ENCODE measurements around the gene GPRASP2.

DNA sequence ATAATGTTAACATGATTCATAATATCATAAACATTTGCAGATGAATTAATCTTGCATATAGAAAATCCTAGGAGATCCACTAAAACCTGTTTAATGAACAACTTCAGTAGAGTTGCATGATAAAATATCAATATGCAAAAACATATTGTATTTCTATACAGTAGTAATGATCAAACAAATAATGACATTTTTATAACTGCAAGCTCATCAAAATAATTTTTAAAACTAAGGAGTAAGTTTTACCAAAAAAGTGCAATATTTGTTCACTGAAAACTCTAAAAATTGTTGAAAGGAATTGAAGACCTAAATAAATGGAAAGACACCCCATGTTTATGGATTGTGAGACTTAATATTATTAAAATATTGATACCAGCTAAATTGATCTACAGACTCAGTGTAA is 15.9 kb upstream of the GPRASP2 start:
- TF ChIP-seq POLR2A (IDR thresholded peaks at IDR 0.05) = no peak
- TF ChIP-seq, protein P1, sequence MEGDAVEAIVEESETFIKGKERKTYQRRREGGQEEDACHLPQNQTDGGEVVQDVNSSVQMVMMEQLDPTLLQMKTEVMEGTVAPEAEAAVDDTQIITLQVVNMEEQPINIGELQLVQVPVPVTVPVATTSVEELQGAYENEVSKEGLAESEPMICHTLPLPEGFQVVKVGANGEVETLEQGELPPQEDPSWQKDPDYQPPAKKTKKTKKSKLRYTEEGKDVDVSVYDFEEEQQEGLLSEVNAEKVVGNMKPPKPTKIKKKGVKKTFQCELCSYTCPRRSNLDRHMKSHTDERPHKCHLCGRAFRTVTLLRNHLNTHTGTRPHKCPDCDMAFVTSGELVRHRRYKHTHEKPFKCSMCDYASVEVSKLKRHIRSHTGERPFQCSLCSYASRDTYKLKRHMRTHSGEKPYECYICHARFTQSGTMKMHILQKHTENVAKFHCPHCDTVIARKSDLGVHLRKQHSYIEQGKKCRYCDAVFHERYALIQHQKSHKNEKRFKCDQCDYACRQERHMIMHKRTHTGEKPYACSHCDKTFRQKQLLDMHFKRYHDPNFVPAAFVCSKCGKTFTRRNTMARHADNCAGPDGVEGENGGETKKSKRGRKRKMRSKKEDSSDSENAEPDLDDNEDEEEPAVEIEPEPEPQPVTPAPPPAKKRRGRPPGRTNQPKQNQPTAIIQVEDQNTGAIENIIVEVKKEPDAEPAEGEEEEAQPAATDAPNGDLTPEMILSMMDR (IDR thresholded peaks at IDR 0.05) = no peak

Data from tibial nerve (tissue), 3 donors.